Large intestine (tissue), 3 donors: Measurements from ENCODE around the gene LATS2. TPM values are rescaled to one million over a fixed set of nuclear protein-coding genes. Genes with fewer than 3 reads are reported as not detected.
A peak's percentile ranks its signal among the peaks of the same experiment; 100 is the strongest.
"Not testable (repeated sequence)": the region's sequence is repeated elsewhere in the genome, so short reads cannot be mapped to it uniquely, and the experiment has no call there.

Experiments used
- DNase-seq, 2 donors: peaks; one replicate each; pipeline versions ENCODE4 v3.0.0 to v3.0.0-alpha.2; 2013
- H3K27ac ChIP-seq: one replicate; pipeline ENCODE4 v1.5.1; 2013; ENCODE audit warnings: low read length
- H3K27me3 ChIP-seq: 2 replicates; pipeline ENCODE4 v1.6.1; 2013; ENCODE audit warnings: low read length; ENCODE audit not compliant: control insufficient read depth, insufficient read depth
- H3K36me3 ChIP-seq: 2 replicates; pipeline ENCODE4 v1.6.1; 2013; ENCODE audit warnings: low read length; ENCODE audit not compliant: control insufficient read depth, insufficient read depth
- H3K4me1 ChIP-seq: one replicate; pipeline ENCODE4 v1.6.1; 2013; ENCODE audit warnings: low read length; ENCODE audit not compliant: control insufficient read depth, insufficient read depth
- H3K4me3 ChIP-seq: one replicate; pipeline ENCODE4 v1.5.1; 2013; ENCODE audit warnings: low read length
- H3K9me3 ChIP-seq: one replicate; pipeline ENCODE4 v1.6.1; 2013; ENCODE audit warnings: mild to moderate bottlenecking, low read depth, low read length, moderate library complexity; ENCODE audit not compliant: control insufficient read depth
- WGBS: methylation state at CpG from one replicate; pipeline ENCODE4 v1.1.5; 2013; ENCODE audit warnings: low lambda C conversion rate; ENCODE audit not compliant: insufficient coverage; 5-methylcytosine and 5-hydroxymethylcytosine counted together
- polyA plus RNA-seq: library from polyadenylated mRNA; unstranded; fragments of 120-200 nt; gene quantifications from one replicate; pipeline ENCODE4 v1.2.1, GENCODE V29; 2013

LATS2 gene
- polyA plus RNA-seq, 1 donor, result 7.4 TPM

- Histone ChIP-seq H3K9me3 (peaks cover 3% of the 10 kb centered on the region), H3K4me1 (no peaks in the 10 kb centered on the region), H3K4me3 (peak overlapping the region; percentile 51), H3K27me3 (peaks cover 17% of the 10 kb centered on the region), H3K36me3 (no peaks in the 10 kb centered on the region), H3K27ac (no peak overlapping the region)
- DNase-seq, result peak in 1 of 2 donors; percentile 44
- no CpG with 5 or more reads among the region's 100 CpGs for WGBS
Observed at GRCh38 chr13:21060338-21061028, 903 bp downstream of the LATS2 start.

GRCh38 chr13:21059641-21060337 is 1.6 kb downstream of the LATS2 start:
- peaks cover 3% of the 10 kb centered on the region for H3K9me3 ChIP-seq
- no CpG with 5 or more reads among the region's 35 CpGs for WGBS
- H3K36me3 ChIP-seq, result no peaks in the 10 kb centered on the region
- peak overlapping the region; percentile 42 for H3K4me3 ChIP-seq
- no peaks in the 10 kb centered on the region for H3K4me1 ChIP-seq
- DNase-seq, result no peak
- peaks cover 17% of the 10 kb centered on the region for H3K27me3 ChIP-seq
- H3K27ac ChIP-seq, result no peak overlapping the region

- no peaks in the 10 kb centered on the region for H3K4me1 ChIP-seq
- H3K36me3 ChIP-seq, result no peaks in the 10 kb centered on the region
- H3K27me3 ChIP-seq, result peaks cover 17% of the 10 kb centered on the region
- no peak overlapping the region for H3K27ac ChIP-seq
- DNase-seq, result no peak
- H3K4me3 ChIP-seq, result no peak overlapping the region
- peaks cover 3% of the 10 kb centered on the region for H3K9me3 ChIP-seq
- no CpG with 5 or more reads among the region's 2 CpGs for WGBS
Observed at GRCh38 chr13:21058361-21058760, 3.0 kb downstream of the LATS2 start.

GRCh38 chr13:21055511-21056045 is 5.8 kb downstream of the LATS2 start:
- Histone ChIP-seq H3K36me3 (no peaks in the 10 kb centered on the region), H3K27ac (no peak overlapping the region), H3K4me1 (no peaks in the 10 kb centered on the region), H3K27me3 (peaks cover 8% of the 10 kb centered on the region), H3K9me3 (peaks cover 3% of the 10 kb centered on the region), H3K4me3 (no peak overlapping the region)
- DNase-seq, result no peak
- 83% methylated on average over 1 of the region's 2 CpGs for WGBS

- Histone ChIP-seq H3K4me1 (no peaks in the 10 kb centered on the region), H3K27ac (no peak overlapping the region), H3K9me3 (peaks cover 3% of the 10 kb centered on the region), H3K27me3 (peaks cover 6% of the 10 kb centered on the region), H3K4me3 (no peak overlapping the region), H3K36me3 (no peaks in the 10 kb centered on the region)
- no CpG with 5 or more reads among the region's 2 CpGs for WGBS
- no peak for DNase-seq
Observed at GRCh38 chr13:21055016-21055415, 6.4 kb downstream of the LATS2 start.

GRCh38 chr13:21054313-21054712 is 7.1 kb downstream of the LATS2 start:
- WGBS, result no CpG with 5 or more reads among the region's 8 CpGs
- Histone ChIP-seq H3K4me1 (no peaks in the 10 kb centered on the region), H3K27ac (no peak overlapping the region), H3K36me3 (no peaks in the 10 kb centered on the region), H3K27me3 (no peaks in the 10 kb centered on the region), H3K9me3 (no peaks in the 10 kb centered on the region), H3K4me3 (no peak overlapping the region)
- no peak for DNase-seq

- H3K36me3 ChIP-seq, result no peaks in the 10 kb centered on the region
- H3K27me3 ChIP-seq, result no peaks in the 10 kb centered on the region
- no peak overlapping the region for H3K4me3 ChIP-seq
- WGBS, result no CpG with 5 or more reads among the region's 5 CpGs
- no peak for DNase-seq
- no peaks in the 10 kb centered on the region for H3K4me1 ChIP-seq
- no peak overlapping the region for H3K27ac ChIP-seq
- H3K9me3 ChIP-seq, result no peaks in the 10 kb centered on the region
Observed at GRCh38 chr13:21053231-21053630, 8.2 kb downstream of the LATS2 start.

GRCh38 chr13:21051675-21052074 is 9.7 kb downstream of the LATS2 start:
- no peak for DNase-seq
- Histone ChIP-seq H3K9me3 (no peaks in the 10 kb centered on the region), H3K4me1 (no peaks in the 10 kb centered on the region), H3K27me3 (no peaks in the 10 kb centered on the region), H3K4me3 (no peak overlapping the region), H3K36me3 (no peaks in the 10 kb centered on the region), H3K27ac (no peak overlapping the region)
- WGBS, result no CpG with 5 or more reads among the region's 3 CpGs

- Histone ChIP-seq H3K4me1 (no peaks in the 10 kb centered on the region), H3K36me3 (peaks cover 3% of the 10 kb centered on the region), H3K27me3 (no peaks in the 10 kb centered on the region), H3K9me3 (no peaks in the 10 kb centered on the region), H3K4me3 (no peak overlapping the region), H3K27ac (no peak overlapping the region)
- DNase-seq, result no peak
- WGBS, result no CpG with 5 or more reads among the region's 16 CpGs
Observed at GRCh38 chr13:21050288-21051197, 10.8 kb downstream of the LATS2 start.

GRCh38 chr13:21049731-21050130 is 11.7 kb downstream of the LATS2 start:
- DNase-seq, H3K27ac ChIP-seq: not testable (repeated sequence)

More at GRCh38 chr13:21049731-21050130, 11.7 kb downstream of the LATS2 start:
- not testable (repeated sequence) for H3K4me3 ChIP-seq, H3K27me3 ChIP-seq, H3K36me3 ChIP-seq, H3K4me1 ChIP-seq, H3K9me3 ChIP-seq
- WGBS, result no CpG with 5 or more reads among the region's 6 CpGs
